ENCODE results near the gene RAD51B.

RAD51B gene

DNA sequence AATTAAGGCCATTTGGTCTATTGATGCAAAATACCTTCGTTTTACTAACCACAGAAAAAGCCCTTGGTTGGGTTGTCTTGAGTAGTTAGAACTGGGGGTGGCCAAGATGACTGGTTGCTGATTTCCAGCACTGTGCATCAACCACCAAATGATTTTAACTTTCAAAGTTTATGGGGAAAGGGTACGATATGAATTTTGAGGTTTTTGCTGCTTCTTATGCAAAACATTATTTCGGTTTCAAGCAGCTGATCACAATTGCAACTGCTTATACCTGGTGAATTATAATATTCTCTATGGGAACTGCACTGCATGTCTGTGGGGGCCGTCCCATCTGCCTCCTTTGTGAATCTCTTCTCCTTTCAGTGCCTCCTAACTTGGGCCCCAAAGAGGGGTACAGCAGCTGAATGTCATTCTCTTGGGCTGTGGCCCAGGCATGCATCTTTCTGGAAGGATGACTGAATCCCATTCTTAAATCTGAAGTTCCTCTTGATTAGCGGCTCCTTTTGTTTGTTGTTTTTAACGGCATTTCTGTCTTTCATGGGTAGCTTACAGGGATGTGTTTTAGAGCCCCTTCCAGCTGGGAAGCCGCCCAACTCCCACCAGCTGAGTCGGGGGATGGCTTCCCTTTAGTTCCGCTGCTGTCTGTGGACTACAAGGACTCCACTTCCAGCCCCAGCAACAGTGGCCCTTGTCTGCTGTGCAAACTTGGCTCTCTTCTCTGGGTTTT, 493.5 kb downstream of the RAD51B start:
- TF ChIP-seq, protein P1, sequence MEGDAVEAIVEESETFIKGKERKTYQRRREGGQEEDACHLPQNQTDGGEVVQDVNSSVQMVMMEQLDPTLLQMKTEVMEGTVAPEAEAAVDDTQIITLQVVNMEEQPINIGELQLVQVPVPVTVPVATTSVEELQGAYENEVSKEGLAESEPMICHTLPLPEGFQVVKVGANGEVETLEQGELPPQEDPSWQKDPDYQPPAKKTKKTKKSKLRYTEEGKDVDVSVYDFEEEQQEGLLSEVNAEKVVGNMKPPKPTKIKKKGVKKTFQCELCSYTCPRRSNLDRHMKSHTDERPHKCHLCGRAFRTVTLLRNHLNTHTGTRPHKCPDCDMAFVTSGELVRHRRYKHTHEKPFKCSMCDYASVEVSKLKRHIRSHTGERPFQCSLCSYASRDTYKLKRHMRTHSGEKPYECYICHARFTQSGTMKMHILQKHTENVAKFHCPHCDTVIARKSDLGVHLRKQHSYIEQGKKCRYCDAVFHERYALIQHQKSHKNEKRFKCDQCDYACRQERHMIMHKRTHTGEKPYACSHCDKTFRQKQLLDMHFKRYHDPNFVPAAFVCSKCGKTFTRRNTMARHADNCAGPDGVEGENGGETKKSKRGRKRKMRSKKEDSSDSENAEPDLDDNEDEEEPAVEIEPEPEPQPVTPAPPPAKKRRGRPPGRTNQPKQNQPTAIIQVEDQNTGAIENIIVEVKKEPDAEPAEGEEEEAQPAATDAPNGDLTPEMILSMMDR (IDR thresholded peaks at IDR 0.05; ENCODE audit: low read depth, low read length, missing control alignments) = no peak
- DNase-seq (ENCODE audit: low read depth) = peak; percentile 93
- H3K4me3 ChIP-seq (ENCODE audit: low read depth, low read length) = no peak overlapping the region

DNA sequence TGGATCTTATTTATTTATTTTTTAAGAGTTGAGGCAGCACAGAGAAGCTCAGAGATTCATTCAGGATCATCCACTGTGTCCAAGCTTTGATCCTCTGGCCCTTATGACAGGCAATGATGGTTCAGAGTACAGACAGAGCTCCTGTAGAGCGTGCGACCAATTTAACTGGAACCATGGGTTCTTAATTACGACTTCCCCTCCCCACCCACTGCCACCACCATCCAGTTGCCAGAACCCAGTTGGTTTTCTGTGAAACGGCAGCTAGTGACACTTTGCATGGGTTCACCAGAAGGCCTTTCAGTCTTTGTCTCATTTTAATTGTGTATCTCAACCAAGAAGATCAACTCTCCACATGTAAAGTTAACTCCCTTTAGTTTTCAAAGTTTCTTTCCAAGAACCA, 495.1 kb downstream of the RAD51B start:
- no peak overlapping the region for H3K4me3 ChIP-seq (ENCODE audit: low read depth, low read length)
- TF ChIP-seq, protein P1 (IDR thresholded peaks at IDR 0.05; ENCODE audit: low read depth, low read length, missing control alignments) = no peak

DNA sequence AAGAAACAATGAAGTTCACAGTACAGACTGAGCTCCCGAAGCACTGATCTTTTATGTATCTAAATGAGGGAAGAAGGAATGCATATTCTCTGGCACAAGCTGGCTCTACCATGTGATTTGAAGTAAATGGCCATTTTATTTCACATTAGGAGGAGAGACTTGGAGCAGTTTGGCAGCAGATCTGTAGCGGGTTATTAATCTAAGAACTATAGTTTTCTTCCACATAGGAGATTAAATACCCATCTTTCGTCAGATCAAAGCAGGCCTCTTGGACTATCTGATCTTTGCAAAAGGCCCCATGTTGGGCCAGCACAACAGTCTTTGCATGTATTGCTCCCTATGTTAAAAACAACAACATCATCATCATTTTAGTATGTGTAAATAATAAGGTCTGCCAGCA, 495.5 kb downstream of the RAD51B start:
- no peak for DNase-seq (ENCODE audit: low read depth)
- TF ChIP-seq, protein P1 (IDR thresholded peaks at IDR 0.05; ENCODE audit: low read depth, low read length, missing control alignments) = no peak
- H3K4me3 ChIP-seq (ENCODE audit: low read depth, low read length) = no peak overlapping the region

More for the DNA sequence above, 495.1 kb downstream of the RAD51B start:
- no peak for DNase-seq (ENCODE audit: low read depth)

DNA sequence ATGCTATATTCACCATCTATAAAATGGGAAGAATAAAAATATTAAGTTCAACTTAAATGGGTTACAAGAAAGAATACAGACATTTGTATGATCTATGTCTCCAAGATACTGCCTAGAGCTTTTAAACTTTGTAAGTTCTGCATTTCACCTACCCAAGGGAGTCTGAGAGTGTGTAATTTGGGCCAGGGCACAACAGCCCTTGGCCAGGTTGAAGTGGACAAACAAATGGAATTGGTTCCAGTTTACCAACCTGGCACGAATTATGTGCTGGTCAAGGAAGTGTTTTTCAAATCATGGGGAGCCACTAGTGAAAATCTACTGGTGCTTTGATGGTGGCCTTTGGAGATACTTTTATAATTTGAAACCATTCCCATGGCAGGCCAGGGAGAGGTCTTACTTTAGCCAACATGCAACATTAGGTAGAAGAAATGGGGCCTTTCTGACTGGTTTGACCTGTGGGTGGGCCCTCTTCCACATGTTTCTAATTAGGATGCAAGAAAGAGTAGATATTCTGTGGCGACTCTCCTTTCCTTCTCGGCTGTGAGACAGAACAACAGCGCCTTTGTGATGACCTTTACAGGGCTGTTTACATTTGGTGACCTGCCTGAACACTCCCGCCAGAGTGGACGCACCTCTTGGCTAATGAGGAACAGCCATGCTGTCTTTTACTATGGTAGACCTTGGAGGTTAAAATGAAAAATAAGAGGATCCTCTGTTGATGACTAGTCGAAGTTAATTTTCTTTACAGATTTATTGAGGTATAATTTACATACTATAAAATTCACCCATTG, 496.7 kb downstream of the RAD51B start:
- no peak overlapping the region for H3K4me3 ChIP-seq (ENCODE audit: low read depth, low read length)
- DNase-seq (ENCODE audit: low read depth) = no peak
- TF ChIP-seq, protein P1 (IDR thresholded peaks at IDR 0.05; ENCODE audit: low read depth, low read length, missing control alignments) = no peak

DNA sequence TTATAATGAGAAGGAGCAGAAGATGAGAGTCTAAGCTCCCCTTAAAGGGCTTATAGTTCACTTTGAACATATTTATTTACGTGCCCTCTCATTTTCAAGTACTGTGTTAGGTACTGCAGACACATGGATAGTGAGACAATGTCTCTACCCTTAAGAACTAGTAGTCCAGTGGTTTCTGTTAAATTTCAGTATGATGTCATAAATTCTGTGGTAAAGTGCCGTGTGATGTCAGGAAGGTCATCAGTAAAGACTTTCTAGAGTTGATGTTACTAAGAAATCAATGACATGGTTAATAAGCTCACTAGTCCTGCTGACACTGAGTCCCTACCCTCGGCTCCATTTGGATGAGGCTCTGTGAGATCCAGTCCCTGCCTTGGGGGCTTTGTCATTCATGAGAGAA, 497.7 kb downstream of the RAD51B start:
- DNase-seq (ENCODE audit: low read depth) = no peak
- TF ChIP-seq, protein P1 (IDR thresholded peaks at IDR 0.05; ENCODE audit: low read depth, low read length, missing control alignments) = no peak
- no peak overlapping the region for H3K4me3 ChIP-seq (ENCODE audit: low read depth, low read length)

DNA sequence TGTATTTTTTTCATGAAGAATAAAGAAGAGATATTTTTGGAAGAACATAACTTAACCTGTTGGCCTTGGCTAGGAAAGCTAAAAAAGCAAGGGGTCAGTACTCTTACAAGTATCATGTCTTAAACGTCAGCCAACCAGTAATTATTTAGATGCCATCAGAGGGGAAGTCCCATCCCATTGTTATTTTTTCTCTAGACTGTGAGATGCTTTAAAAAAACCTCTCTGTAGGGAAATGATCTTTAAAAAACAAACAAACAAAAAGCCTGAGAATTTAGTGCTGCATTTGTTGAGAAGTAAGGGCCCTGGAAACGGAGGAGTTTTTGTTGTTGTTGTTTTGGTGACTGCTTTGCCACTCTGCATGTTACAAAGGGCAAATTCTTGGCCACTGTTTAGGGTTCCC, 499.2 kb downstream of the RAD51B start:
- no peak for DNase-seq (ENCODE audit: low read depth)
- TF ChIP-seq, protein P1 (IDR thresholded peaks at IDR 0.05; ENCODE audit: low read depth, low read length, missing control alignments) = no peak
- H3K4me3 ChIP-seq (ENCODE audit: low read depth, low read length) = no peak overlapping the region
